ENCODE data around the gene COL1A2. TPM values are rescaled to one million over a fixed set of nuclear protein-coding genes. Genes with fewer than 3 reads are reported as not detected.

COL1A2 gene
- total RNA-seq, 4 donors from 2014 or later: 109 to 374 (median 242) TPM

DNA sequence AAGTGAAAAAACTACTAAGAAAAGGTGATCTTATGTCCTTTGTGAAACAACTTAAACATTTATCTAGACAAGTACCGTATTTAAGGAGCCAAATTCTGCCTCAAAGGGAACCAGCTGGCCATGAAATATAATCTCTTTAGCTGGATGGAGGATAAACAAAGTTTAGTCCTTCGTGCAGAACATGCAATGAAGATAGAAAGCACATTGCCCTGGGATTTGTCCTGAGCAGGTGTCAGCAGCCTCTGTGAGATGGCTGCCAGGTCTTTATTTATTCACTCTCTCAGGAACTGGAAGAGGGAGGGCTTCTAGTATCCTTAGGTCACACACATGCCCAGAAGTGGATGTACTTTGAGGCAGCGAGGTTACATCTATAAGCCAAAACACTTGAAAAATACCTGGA is 57.5 kb downstream of the COL1A2 start:
- TF ChIP-seq, protein P1, sequence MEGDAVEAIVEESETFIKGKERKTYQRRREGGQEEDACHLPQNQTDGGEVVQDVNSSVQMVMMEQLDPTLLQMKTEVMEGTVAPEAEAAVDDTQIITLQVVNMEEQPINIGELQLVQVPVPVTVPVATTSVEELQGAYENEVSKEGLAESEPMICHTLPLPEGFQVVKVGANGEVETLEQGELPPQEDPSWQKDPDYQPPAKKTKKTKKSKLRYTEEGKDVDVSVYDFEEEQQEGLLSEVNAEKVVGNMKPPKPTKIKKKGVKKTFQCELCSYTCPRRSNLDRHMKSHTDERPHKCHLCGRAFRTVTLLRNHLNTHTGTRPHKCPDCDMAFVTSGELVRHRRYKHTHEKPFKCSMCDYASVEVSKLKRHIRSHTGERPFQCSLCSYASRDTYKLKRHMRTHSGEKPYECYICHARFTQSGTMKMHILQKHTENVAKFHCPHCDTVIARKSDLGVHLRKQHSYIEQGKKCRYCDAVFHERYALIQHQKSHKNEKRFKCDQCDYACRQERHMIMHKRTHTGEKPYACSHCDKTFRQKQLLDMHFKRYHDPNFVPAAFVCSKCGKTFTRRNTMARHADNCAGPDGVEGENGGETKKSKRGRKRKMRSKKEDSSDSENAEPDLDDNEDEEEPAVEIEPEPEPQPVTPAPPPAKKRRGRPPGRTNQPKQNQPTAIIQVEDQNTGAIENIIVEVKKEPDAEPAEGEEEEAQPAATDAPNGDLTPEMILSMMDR (IDR thresholded peaks at IDR 0.05; ENCODE audit: low read depth): no peak

- TF ChIP-seq, protein P1 (IDR thresholded peaks at IDR 0.05; ENCODE audit: low read depth): no peak
Measured at GRCh38 chr7:94453898-94454297, 59.2 kb downstream of the COL1A2 start.

DNA sequence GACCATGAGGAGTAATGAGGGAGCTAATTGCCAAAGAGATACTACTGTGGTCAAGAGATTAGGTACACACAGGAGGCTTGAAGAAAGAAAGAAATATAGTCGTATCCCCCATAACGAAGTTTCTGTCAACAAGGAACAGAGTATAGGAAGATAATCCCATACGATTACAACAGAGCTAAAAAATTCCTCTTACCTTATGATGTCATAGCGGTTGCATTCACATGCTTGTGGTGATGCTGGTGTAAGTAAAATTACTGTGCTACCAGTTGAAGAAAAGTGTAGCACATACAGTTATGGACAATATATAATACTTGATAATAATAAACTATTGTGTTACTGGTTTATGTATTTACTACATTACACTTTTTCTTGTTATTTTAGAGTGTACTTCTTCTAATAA is 63.3 kb downstream of the COL1A2 start:
- TF ChIP-seq, protein P1 (IDR thresholded peaks at IDR 0.05; ENCODE audit: low read depth): no peak

DNA sequence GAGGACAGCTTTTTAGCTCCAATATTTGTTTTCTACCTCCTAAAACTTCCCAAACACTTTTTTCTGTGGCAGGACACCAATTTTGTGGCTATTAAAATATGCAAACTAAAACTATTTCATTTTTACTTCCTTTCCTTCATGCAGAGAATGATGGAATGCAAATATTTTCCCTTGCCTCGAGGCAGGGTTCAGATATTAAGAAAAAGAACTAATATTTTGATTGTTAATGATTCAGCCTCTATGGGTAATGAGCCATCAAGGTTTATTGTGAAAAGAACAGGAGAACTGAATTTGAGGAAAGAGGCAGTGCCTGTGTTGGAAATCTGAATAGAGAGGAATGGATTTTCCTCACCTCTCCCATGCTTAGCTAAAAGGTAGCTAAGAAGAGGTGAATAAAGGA is 71.8 kb downstream of the COL1A2 start:
- TF ChIP-seq, protein P1 (IDR thresholded peaks at IDR 0.05; ENCODE audit: low read depth): no peak

DNA sequence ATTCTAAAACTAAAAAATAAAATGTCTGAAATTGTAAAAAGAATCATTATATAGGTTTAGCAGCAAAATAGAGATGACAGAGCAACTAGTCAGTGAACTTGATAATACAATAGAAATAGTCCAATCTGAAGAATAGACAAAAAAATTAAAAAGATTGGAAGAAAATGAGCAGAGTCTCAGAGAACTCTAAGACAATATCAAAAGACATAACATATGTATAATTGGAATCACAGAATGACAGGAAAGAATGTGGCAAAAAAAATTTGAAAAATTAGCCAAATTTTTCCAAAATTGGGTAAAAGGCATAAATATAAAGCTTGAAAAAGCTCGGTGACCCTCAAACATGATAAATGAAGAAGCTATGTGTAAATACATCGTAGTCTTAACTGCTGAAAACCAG is 76.9 kb downstream of the COL1A2 start:
- TF ChIP-seq, protein P1 (IDR thresholded peaks at IDR 0.05; ENCODE audit: low read depth): no peak

DNA sequence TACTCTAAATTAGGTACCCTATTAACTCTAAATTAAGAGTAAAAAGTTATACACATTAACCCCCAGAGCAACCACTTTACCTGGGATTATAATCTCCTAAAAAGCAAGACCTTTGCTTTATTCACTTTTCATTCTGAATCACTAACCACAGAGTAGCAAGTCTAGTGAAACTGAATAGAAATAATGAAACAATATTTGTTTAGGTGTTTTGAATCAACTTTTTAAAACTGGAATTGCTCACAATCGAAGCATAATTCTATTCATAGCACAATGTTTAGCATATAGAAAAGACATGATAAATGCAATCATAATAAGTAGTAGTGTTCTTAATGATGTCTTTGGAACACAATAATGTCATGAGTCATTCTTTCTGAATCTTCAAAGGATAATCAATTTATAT is 77.9 kb downstream of the COL1A2 start:
- TF ChIP-seq, protein P1 (IDR thresholded peaks at IDR 0.05; ENCODE audit: low read depth): no peak

- TF ChIP-seq, protein P1 (IDR thresholded peaks at IDR 0.05; ENCODE audit: low read depth): no peak
Measured at GRCh38 chr7:94476251-94476840, 81.7 kb downstream of the COL1A2 start.

Measured in subcutaneous adipose tissue (tissue), 4 donors.